GM19463 (cell line): Measurements from ENCODE around the gene MPRIP.

Source experiments
- ATAC-seq: cut with Tn5 transposase; IDR thresholded peaks from one replicate; pipeline ENCODE4 v1.9.1; 2021; ENCODE audit warnings: mild to moderate bottlenecking, moderate library complexity; ENCODE audit not compliant: unreplicated experiment

Gene MPRIP

DNA sequence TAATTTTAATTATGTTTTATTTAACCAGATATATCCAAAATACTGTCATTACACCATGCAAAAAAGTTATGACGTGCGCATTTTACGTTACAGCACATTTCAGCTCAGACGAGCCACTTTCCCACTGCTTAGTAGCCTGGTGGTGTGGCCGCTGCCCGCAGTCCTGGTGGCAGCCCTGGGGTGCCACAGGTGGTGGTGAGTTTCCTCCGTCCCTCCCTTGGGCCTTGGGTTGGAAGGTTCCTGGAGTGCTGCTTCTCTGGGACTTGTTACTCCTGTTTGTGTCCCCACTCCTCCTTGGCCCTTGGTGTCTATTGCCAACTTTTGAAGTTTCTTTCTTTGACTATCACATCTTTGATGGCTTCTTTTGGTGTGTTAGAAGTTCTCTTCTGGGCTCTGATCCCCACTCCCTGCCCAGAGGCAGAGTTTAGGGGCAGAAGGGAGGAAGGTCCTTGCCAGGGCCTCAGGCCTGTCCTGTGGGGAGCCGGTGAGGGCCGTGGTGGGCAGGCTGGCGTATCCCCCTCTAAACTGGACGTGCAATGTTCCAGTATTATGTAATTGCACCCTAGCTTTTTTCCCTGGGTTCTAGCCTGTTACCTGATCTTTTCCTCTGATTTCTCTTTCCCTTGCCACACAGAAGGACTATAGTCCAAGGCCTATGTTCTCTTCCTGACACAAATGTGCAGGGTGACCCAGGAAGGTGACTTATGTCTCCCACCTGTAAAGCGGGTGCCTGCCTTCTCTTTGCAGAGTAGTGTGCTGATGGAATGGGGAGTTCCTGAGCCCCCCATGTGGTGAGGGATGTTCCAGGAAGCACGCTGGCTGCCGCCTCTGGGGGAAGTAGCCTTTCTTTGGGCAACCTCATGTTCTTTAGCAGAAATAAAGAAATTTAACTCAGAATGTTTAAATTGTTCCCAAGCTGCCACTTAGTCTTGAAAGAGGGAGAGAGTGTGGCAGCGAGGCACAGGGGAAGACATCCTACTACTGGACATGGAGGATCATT lies 8.4 kb downstream of the MPRIP start:
- ATAC-seq: no peak

DNA sequence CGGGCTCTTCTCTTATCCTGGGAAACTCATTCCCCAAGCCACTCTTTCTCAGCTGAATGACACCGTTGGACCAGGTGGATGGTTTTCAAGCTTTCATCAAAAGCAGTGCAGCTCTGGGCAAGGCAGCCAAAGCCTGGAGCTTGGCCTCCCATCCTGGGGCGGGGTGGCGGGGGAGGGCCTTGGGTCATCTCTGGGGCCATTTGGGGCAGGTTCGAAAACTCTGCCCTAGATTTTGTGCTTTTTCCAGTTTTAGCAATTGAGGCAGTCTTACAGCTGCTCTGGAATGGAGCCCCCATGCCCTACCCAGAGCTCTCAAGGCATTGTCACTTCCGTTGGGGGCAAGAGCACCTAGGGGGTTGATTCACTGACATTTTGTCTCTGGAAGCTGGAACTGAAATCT lies 9.1 kb downstream of the MPRIP start:
- no peak for ATAC-seq

DNA sequence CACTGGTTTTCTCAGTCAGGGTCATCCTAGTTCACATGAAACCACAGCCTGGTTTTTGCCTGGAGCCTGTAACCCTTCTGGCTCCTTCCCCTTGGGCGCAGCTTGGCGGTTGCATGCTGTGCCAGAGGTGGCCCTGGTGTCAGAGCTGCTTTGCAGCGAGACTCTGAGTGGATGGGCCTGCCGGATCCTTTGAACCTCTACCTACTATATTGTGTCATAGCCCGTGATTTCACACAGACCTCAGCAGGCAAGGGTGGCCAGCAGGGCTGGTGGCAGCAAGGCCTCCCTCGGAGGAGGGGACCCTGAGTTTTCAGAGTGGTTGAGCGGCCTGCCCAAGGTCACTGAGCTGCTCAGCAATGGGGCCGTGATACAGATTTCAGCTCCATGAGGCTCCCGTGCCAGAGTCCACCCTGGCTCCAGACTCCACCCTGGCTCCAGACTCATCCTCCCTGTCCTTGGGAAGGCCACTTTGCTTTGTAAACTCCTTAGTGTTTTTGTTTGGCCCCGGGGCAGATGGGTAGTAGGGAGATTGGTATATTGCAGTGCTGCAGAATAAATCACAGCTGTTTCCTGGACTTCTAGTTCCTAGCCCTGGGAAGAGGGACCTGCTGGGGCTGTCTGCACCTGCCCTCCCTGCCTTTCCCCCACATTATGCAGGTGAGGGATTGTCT lies 9.7 kb downstream of the MPRIP start:
- no peak for ATAC-seq

DNA sequence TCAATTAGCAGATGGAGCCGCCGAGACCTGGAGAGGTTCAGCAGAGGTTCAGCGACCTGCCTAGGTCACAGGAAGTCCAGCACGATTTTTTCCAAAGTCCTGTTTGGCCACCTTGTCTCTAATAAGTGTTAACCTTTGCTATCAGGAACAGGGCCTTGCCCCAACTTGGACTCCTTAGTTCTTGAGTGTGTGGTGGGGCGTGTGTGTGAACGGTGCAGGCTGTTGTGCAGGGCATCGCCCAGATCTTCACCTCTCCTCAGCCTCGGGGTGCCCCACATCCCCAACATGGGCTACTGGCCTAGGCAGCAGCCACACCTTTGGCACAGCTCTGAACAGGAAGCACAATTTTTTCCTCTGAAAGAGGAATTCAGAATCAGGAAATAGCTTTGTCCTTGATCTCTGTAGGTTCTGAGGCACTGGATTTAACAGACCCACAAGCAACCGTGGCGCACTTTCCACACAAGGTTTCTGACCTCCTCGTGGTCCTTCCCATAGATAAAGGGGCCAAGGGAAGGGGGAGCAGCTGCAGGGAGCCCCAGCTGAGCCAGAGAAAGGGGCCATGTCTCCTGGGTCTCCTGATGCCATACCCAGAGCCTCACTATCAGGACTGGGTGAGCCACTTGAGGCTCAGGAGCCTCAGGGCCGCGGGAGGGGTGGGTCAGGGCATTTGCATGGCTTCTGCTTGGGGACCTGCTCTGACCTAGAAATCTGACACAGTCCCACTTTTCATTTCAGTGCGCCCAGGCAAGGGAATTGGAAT lies 10.4 kb downstream of the MPRIP start:
- no peak for ATAC-seq

DNA sequence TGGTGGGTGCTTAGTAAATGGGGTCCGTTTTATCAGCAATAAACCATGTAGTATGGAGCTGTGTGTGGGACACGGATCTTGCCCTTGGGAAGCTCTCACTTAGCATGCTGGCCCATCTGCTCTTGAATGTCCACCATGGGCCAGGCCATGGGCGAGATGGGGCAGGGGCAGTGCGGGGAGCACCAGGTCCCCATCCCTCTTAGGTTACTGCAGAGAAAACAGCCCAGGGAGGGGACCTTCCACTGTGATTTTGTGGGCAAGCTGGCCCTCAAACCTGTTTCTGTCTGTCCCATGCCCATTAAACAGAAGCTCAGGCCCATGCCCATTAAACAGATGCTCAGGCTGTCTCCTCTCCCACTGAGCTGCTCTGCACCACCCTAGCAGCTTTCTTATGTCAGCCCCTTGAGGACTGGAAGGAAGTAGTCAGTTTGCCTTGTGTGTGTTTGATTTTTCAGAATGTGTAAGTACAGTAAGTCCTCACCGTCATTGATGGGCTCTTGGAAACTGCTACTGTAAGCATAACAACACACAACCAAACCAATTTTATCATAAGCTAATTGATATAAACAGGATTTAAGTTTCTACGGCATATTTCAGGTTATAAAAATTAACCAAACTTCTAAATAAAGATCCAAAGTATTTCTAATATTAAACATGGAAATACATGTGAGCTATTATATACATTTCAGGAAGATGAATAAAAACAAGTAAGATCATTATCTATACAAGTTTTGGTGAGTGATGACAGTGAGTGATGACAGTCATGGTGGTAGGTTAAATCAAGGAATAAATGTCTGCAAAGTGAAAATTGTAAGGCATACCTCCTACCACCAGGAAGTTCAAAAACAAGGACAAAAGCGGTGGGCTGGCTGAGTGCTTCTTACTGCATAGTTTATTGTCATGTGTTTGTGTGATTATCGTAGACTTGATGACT lies 11.5 kb downstream of the MPRIP start:
- no peak for ATAC-seq

DNA sequence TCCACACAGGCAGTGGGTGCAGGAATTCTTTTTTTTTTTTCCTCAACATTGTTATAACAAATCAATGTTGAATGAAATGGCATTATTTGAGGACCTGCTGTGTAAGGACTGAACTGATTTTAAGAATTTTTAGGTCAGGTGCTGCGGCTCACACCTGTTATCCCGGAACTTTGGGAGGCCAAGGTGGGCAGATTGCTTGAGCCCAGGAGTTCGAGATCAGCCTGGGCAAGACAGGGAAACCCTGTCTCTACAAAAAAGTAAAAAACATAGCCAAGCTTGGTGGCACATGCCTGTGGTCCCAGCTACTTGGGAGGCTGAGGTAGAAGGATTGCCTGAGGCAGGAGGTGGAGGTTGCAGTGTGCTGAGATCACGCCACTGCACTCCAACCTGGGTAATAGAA lies 12.4 kb downstream of the MPRIP start:
- ATAC-seq: no peak

DNA sequence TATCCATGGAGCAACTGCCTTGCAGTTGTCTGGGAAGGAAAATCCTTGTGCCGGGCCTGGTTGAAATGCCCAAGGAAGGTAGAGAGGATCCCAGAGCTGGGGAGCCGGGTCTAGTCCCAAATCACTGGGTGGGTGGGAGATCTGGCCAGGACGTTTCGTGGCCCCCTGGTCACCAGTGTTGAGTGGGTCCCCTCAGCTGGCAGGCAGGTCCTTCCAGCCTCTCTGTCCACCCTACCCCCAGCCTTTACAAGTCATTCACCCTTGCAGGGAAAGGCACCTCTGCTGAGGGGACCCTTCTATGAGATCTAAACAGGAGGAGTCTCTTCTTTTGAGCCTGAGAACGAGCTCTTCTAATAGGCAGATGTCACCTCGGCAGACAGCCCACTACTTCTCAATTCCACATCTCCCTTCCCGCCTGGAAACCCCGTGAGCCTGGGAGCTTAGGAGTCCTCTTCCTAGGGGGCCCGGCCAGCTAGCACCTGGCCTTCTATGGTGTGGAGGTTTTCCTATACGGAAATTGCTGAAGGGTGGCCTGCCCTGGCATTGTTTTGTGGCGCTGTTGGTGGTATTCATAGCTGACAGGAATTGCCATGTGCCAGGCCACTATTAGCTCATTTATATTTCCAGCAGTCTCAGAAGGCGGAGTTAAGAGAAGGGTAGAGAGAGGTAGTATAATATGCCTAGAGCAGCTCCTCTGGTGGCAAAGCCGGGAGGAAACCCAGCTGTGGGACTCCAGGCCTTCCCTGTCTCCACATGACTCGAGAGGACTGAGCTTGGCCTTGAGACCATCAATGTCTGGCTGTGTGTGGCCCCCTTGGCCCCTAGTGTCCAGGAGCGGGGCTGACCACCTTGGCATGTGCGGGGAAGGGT lies 13.3 kb downstream of the MPRIP start:
- ATAC-seq: no peak

DNA sequence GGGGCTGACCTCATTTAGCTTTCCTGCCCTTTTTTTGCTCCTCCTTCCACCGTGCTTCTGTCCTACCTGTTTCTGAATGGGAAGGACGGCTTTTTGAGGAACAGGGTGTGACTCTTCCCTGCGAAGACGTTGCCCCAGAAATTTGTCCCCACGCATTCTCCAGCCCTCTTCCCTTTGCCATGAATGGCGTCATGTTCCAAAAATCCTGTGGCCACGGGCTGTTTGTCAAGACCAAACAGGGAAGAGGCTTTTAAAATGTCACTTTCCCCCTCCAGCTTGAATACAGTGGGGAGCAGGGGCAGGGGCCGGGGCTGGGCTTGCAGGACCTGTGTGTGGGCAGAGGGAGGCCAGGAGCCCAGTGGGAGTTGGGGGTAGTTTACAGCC lies 13.9 kb downstream of the MPRIP start:
- ATAC-seq: no peak

DNA sequence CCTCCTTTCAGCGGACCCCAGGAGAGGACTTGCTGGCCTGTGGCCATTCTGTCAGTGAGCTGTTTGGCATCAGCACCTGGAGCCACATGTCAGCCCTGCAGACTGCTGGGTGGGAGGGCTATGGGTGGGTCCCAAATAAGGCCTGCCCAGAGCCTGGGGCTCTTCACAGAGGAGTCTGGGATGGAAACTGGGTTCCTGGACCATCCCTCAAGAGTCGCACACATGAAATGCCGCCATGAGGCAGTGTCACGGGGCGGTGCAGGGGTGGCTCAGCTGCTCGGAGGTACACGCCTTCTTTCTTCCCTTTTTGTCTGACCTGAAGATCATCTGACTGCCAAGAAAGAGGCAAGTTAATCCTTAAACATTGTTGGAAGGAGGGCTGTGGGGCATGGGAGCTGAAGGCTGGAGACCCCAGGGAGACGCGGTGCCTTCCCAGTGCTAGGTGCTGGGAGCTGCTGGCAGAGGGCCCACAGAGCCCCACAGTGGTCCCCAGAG lies 14.8 kb downstream of the MPRIP start:
- no peak for ATAC-seq

DNA sequence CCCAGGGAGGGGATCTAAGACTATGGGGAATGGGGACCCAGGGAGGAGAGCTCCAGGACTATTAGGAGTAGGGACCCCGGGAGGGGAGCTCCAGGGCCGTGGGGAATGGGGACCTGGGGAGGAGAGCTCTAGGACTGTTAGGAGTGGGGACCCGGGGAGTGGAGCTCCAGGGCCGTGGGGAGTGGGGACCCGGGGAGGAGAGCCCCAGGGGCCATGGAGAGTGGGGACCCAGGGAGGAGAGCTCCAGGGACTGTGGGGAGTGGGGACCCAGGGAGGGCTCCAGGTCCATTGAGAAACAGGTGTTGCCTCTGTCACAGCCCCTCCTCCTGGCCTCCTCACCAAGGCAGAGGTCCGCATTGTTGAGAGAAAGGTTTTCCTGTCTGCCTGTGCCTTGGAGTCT lies 16.0 kb downstream of the MPRIP start:
- no peak for ATAC-seq

DNA sequence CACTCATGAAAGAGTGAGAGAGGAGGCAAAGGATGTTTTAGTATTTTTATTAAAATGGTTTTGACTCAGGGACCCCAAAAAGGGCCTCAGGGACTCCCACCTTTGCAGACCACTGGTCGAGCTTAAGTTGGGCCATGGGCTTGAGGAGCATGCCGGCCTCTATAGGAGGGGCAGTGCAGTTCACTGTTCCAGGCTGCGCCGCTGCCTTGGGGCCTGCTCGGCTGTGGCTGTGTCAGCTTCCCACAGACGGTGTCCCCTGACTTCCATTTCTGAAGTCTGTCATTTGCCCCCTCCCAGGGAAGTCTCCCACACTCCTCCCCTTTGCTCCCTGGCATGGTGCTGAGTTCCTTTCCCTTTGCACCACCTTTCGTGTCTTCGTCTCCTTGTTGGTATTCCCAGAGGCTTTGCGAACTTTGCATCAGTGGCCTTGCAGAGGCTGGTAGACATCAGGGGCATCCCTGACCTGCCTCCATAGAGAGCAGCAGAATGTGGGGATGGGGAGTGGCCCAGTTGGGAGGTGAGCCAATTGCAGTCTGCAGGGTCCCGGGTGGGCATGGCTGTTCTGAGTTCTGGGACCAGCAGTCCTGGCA lies 17.1 kb downstream of the MPRIP start:
- ATAC-seq: no peak

DNA sequence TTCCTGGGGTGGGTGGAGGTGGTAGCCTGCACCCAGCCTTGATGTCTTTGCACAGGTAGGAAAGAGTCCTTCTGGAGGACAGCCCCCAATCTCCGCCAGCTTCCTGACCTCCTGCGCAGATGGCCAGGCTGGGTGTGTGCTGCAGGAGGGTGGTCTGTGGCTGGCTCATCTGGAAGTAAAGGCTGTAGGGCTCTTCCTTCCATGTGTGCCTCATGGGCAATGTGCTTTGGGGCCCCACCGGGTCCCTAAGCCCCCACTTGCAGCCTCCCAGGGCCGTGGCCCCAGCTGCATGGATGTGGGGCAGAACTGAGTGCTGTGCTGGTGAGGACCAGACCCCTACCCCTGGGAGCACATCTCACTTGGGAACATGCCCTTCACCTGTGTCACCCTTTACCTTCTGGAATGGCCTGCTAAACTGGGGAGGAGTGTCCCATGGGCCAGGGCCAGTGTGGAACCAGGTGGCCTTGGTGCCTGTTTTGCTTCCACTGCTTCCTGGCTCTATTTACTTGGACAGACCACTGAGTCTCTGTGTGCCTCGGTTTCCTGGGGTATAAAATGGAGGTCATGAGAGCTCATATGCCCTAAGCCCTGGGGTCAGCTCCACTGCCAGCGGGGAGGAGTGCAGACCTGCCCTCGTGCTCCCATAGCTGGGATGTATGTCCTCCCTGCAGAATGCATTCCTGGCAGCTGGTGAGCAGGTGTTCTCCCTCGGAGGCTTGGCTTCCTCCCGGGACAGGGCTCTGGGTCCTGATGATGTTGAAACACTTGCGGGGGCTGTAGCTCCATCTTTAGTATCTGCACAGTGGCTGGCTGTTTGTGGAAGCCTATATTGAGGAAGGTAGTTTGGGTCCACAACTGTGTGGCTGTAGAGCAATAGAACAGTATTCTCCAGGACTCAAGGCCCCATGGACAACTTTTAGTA lies 18.0 kb downstream of the MPRIP start:
- no peak for ATAC-seq

DNA sequence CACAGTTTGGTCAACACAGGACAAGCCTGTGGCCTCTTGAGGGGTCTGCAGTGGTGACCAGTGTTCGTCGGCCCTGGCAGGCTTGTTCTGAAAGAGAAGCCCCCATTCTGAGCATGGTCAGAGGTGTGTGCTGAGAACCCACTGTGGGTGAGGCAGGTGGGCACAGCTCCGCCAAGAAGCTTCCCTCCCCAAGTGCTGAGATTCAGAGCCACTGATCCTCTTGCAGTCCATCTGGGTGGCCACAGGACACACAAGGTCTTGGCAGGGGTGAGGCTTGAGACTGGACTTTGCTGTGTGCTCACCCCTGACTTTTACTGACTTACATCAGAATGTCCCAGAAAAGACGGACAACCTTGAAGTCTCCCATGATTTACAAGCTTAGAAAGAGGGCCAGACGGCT lies 18.7 kb downstream of the MPRIP start:
- ATAC-seq: no peak

DNA sequence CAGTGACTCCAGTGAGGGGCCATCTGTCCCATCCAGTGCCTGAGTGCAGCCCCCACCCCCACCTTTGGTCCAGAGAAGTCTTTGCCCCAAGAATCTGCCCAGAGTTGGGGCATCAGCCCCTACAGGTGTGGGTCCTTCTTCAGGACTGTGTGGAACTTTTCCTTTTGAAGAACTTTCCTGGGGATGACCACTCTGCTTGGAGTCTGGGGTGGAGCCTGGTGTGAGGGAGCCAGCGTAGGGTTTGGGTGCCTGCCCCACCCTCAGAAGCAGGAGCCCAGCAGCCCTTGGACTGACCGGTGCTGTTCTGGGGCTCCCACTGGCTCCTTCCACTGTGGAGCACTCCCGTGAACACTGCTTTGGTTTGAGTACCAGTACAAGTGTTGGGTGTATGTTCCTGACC lies 19.3 kb downstream of the MPRIP start:
- no peak for ATAC-seq

DNA sequence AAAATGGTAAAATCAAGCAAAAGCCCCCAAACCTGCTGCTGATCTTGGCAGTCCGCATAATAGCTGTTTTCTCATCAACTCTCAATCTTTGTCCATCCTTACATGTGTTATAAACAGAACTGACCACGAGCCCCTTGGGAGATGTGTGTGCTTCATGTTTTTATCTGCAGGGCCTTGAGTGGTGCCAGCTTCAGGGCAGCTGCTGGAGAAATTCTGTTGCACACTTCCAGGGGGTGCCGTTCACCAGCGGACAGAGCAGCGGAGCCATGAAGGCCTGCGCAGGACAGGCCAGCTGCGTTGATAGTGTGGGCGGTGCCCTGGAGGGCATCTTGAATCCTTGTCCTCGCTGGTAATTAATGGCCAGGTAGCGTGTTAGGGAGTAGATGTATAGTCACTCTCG lies 20.1 kb downstream of the MPRIP start:
- ATAC-seq: no peak

DNA sequence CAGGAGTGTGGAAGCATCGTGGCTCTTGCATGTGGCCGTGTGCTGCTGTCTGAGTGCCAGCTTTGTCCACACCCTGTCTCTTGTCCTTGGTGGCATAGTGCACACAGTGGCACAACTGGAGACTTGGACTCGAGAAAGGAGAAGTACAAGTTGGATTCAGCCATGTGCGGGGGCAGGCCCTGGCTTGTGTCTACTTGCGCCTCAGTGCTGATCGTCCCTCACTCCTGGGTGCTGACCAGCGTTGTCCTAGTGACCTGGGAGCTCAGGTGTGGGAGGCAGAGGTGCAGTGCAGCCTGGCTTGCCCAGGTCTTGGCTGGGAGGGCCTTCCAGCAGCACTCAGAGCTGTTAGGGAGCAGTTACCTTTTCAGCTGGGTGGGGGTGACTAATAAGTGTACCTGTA lies 20.6 kb downstream of the MPRIP start:
- no peak for ATAC-seq

DNA sequence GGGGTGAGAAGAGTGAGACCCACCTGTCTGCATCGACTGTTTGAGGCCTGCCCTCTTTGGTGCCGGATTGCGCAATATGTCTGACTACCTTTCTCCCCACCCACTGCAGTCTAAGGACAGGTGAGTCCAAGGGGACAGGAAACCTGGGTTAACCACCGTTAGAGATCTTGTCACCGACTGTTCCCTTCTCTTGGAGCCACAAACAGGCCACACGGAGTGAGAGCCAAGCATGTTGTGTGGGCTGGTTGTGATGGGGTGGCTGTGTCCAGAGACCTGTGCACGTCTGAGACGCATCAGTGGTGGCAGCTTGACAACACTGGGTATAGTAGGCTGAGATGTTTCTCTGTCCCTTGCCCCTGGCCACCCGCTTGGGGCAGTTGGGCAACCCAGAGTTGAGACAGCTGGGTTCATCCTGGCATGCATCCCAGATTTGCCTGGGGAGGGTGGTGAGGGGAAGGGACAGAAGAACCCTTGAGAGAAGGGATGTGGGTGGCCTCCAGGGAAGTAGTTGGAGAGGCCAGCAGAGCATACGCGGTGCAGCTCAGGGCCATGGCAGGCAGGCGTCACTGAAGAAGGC lies 21.4 kb downstream of the MPRIP start:
- no peak for ATAC-seq

DNA sequence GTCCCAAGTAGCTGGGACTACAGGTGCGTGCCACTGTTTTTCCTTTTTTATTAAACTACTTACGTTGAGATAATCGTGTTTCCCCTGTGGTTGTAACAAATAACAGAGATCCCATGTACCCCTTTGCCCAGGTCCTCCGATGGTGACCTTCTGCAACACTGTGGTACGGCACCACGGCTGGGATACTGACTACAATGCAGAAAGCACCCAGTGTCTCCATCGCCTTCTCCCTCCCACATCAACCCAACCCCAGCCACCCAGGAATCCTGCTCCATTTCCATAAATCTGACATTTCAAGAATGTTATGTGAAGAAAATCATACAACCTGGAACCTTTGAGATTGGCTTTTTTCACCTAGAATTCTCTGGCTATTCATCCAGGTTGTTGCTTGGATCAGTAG lies 22.1 kb downstream of the MPRIP start:
- ATAC-seq: no peak
